GM10266 (cell line): ENCODE results near the gene APOB.

Experiments
- DNase-seq: peaks from one replicate; pipeline ENCODE4 v3.0.0; 2012; ENCODE audit errors: extremely low spot score
- TF ChIP-seq, protein P1 (sequence below): IDR thresholded peaks from 2 replicates; pipeline ENCODE4 v1.5.1; 2012; ENCODE audit warnings: mild to moderate bottlenecking, low read depth; ENCODE audit not compliant: control insufficient read depth, insufficient read depth; ENCODE audit errors: missing control alignments

Gene APOB

GRCh38 chr2:20989404-20989803, 54.5 kb downstream of the APOB start:
- TF ChIP-seq, protein P1, sequence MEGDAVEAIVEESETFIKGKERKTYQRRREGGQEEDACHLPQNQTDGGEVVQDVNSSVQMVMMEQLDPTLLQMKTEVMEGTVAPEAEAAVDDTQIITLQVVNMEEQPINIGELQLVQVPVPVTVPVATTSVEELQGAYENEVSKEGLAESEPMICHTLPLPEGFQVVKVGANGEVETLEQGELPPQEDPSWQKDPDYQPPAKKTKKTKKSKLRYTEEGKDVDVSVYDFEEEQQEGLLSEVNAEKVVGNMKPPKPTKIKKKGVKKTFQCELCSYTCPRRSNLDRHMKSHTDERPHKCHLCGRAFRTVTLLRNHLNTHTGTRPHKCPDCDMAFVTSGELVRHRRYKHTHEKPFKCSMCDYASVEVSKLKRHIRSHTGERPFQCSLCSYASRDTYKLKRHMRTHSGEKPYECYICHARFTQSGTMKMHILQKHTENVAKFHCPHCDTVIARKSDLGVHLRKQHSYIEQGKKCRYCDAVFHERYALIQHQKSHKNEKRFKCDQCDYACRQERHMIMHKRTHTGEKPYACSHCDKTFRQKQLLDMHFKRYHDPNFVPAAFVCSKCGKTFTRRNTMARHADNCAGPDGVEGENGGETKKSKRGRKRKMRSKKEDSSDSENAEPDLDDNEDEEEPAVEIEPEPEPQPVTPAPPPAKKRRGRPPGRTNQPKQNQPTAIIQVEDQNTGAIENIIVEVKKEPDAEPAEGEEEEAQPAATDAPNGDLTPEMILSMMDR = no peak
- DNase-seq = no peak

GRCh38 chr2:20988905-20989304, 55.0 kb downstream of the APOB start:
- no peak for DNase-seq
- TF ChIP-seq, protein P1 = no peak

DNA sequence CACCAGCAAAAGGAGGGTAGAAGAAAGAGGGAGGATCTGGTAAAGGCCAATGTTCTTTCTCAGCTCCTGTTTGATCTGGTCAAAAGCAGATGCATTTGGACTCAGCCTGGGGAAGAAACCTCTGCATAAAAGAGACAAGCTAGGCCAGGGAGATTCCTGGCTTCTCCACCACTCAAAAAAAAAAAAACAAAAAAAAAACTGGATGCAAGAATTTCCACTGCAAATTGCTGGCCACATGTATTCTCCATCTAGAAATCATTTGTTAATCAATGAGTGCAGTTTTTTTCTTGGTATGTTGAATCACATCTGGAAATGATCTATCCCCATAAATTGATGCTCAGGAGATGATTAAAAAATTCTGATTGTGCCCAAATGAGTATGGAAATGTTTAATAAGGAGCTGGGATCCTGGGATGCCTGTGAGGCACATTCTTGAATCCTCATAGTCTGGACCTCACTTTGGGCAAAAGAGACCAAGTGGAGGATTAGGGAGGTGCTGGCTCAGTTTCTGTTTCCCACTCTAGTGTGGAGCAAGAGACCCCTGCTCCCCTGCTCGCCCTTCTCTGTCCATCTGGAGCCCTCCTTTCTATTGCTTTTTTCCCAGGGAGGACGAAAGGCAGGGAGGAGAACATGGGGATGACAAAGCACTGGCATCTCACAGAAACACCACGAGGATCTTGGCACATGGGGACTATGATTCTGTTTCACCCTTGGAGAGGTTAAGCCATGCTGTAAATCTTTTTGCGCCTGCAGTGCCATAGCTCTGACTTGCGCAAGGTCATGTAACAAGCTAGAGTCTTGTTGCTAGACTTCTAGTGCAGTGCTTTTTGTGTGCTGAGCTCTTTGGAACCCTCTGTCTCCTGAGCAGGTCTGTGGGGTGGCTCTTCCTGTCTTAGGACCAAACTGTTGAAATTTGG, 57.6 kb downstream of the APOB start:
- no peak for DNase-seq
- TF ChIP-seq, protein P1 = no peak

DNA sequence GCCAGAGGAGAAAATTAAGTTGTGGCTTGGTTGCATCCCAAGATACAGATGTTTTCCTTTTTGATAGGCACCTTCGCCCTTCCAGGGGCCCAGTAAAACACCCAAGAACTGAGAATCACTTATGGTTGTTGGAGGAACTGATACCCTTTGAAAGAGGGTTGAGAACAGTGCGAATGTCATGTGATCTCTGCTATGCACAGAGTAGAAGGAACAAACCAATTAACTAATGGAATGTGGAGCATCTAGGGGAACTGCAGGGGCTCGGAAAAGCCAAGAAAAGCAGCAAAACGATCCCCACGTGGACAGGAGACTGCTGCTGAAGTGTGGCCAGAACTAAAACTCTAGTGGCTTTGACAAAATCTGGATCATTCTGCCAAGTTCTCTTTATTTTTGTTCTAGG, 58.8 kb downstream of the APOB start:
- TF ChIP-seq, protein P1 = no peak
- DNase-seq = no peak

GRCh38 chr2:20984408-20984807, 59.5 kb downstream of the APOB start:
- TF ChIP-seq, protein P1 = no peak

DNA sequence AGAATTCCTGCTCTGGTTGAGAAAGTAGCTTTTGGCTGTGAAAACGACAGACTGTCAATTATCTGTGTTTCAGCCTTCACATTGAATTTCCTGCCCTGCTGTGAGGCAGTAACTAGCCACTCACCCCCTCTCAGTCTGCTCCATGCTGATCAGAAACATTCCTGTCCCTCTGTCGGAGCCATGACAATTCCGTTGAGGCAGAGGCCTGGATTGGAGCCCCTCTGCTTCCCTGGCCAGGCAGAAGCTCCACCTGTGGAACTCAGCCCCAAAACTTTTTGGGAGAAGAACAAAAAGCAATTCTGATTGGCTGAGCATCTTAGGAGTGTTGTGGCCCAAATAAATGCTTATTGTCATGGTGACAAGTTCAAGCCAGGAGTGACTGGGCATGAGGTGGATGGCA, 60.0 kb downstream of the APOB start:
- DNase-seq = no peak
- TF ChIP-seq, protein P1 = no peak

More at GRCh38 chr2:20984408-20984807, 59.5 kb downstream of the APOB start:
- DNase-seq = no peak

- TF ChIP-seq, protein P1 = no peak
- DNase-seq = no peak
These were observed 61.0 kb downstream of the APOB start for GRCh38 chr2:20982861-20983260.
